Activated CD4-positive, alpha-beta memory T cell treated with anti-CD3 and anti-CD28 coated beads for 36 hours (primary cell): ENCODE data around the gene CAPSL. TPM values are rescaled to one million over a fixed set of nuclear protein-coding genes. Genes with fewer than 3 reads are reported as not detected.
"Not testable (repeated sequence)": the region's sequence is repeated elsewhere in the genome, so short reads cannot be mapped to it uniquely, and the experiment has no call there.

Source experiments
- CTCF ChIA-PET: fragments of 350-600 bp; sonication (Branson Sonifier 250); formaldehyde crosslinking; loops from one replicate; lab custom pipeline; 2021; ENCODE audit warnings: antibody characterized with exemption, inconsistent platforms; lab: Charles Lee
- POLR2A ChIA-PET: fragments of 350-600 bp; sonication (Branson Sonifier 250); formaldehyde crosslinking; loops from one replicate; lab custom pipeline; 2021; ENCODE audit warnings: antibody characterized with exemption; lab: Charles Lee
- DNase-seq: peaks from one replicate; pipeline ENCODE4 v3.0.0-alpha.2; 2020
- H3K27ac Mint-ChIP-seq: one replicate; pipeline ENCODE4 v1.8.0; 2021; ENCODE audit warnings: mixed read lengths
- H3K27me3 Mint-ChIP-seq: one replicate; pipeline ENCODE4 v1.8.0; 2021; ENCODE audit warnings: mixed read lengths
- H3K36me3 Mint-ChIP-seq: one replicate; pipeline ENCODE4 v1.8.0; 2021; ENCODE audit warnings: mixed read lengths
- H3K4me1 Mint-ChIP-seq: one replicate; pipeline ENCODE4 v1.8.0; 2021; ENCODE audit warnings: low read depth, mixed read lengths
- H3K4me3 Mint-ChIP-seq: one replicate; pipeline ENCODE4 v1.8.0; 2021; ENCODE audit warnings: mild to moderate bottlenecking, mixed read lengths
- H3K9me3 Mint-ChIP-seq: one replicate; pipeline ENCODE4 v1.8.0; 2021; ENCODE audit warnings: mixed read lengths
- intact Hi-C: fragments of 100-400 bp; cut with micrococcal nuclease; formaldehyde crosslinking; loops from one replicate; pipeline ENCODE4 v1.15.1; 2023
- total RNA-seq, 2 experiments: library from RNA; stranded (reverse); gene quantifications; one replicate each; pipeline ENCODE4 v1.2.3, GENCODE V29; 2021

CAPSL gene
- 1 to 10 TPM in 1 of 2 experiments, under 1 TPM in 1; 0.73 to 1.0 TPM for total RNA-seq

GRCh38 chr5:35938568-35939227 lies at the start of gene CAPSL:
CAPSL (minus strand) TSS chr5:35938622; CDS start chr5:35921120, 17,502 bp downstream.
- ChIA-PET CTCF (interaction anchor here (0.6 to 1.2 kb wide), 2 partner anchors 13 to 996 kb away, joined by 4 to 7 read pairs; no protein-coding TSS in a partner anchor), POLR2A (no interaction called here)
- Mint-ChIP-seq H3K9me3 (no peaks in the 10 kb centered on the region), H3K27ac (no peak within 1 kb of the TSS), H3K4me1 (no peaks in the 10 kb centered on the region), H3K27me3 (peaks cover 15% of the 10 kb centered on the region), H3K36me3 (no peaks in the 10 kb centered on the region), H3K4me3 (no peak within 1 kb of the TSS)
- intact Hi-C loops = no loop called here
- DNase-seq = no peak

GRCh38 chr5:35987776-35988175 lies 49.4 kb upstream of the CAPSL start:
- POLR2A ChIA-PET = interaction anchor here (0.6 kb wide), 1 partner anchor 370 kb away, joined by 3 read pairs; the partner anchor contains the start of gene SPEF2
- Mint-ChIP-seq H3K27ac (no peak overlapping the region), H3K9me3 (peaks cover 3% of the 10 kb centered on the region), H3K4me3 (no peak overlapping the region), H3K27me3 (peaks cover 15% of the 10 kb centered on the region), H3K4me1 (no peaks in the 10 kb centered on the region), H3K36me3 (no peaks in the 10 kb centered on the region)
- no peak for DNase-seq
- intact Hi-C loops = no loop called here
- CTCF ChIA-PET = no interaction called here

GRCh38 chr5:35979715-35980114 lies 41.3 kb upstream of the CAPSL start:
- intact Hi-C loops = no loop called here

GRCh38 chr5:35976859-35977258 lies 38.4 kb upstream of the CAPSL start:
- H3K4me1 Mint-ChIP-seq, H3K9me3 Mint-ChIP-seq, CTCF ChIA-PET, H3K36me3 Mint-ChIP-seq, H3K27ac Mint-ChIP-seq, H3K27me3 Mint-ChIP-seq, POLR2A ChIA-PET, DNase-seq, intact Hi-C loops, H3K4me3 Mint-ChIP-seq: not testable (repeated sequence)

More at GRCh38 chr5:35979715-35980114, 41.3 kb upstream of the CAPSL start:
- Mint-ChIP-seq H3K9me3 (peaks cover 16% of the 10 kb centered on the region), H3K4me3 (no peak overlapping the region), H3K36me3 (no peaks in the 10 kb centered on the region), H3K27ac (no peak overlapping the region), H3K4me1 (no peaks in the 10 kb centered on the region), H3K27me3 (peaks cover 1% of the 10 kb centered on the region)
- ChIA-PET POLR2A (no interaction called here), CTCF (interaction anchor here (1.6 kb wide), 1 partner anchor 99 kb away, joined by 3 read pairs; no protein-coding TSS in a partner anchor)
- no peak for DNase-seq

- Mint-ChIP-seq H3K4me3 (no peak overlapping the region), H3K4me1 (no peaks in the 10 kb centered on the region), H3K9me3 (no peaks in the 10 kb centered on the region), H3K27ac (no peak overlapping the region), H3K36me3 (no peaks in the 10 kb centered on the region), H3K27me3 (peaks cover 5% of the 10 kb centered on the region)
- CTCF ChIA-PET = no interaction called here
- DNase-seq = no peak
- intact Hi-C loops = no loop called here
- POLR2A ChIA-PET = no interaction called here
These were observed 36.1 kb upstream of the CAPSL start for GRCh38 chr5:35974570-35974969.

- ChIA-PET POLR2A (no interaction called here), CTCF (no interaction called here)
- H3K4me1 Mint-ChIP-seq = no peaks in the 10 kb centered on the region
- H3K27ac Mint-ChIP-seq = no peak overlapping the region
- intact Hi-C loops = no loop called here
- peaks cover 7% of the 10 kb centered on the region for H3K27me3 Mint-ChIP-seq
- H3K36me3 Mint-ChIP-seq = no peaks in the 10 kb centered on the region
- DNase-seq = no peak
- no peaks in the 10 kb centered on the region for H3K9me3 Mint-ChIP-seq
- H3K4me3 Mint-ChIP-seq = no peak overlapping the region
These were observed 33.4 kb upstream of the CAPSL start for GRCh38 chr5:35971878-35972210.

GRCh38 chr5:35971186-35971877 lies 32.9 kb upstream of the CAPSL start:
- DNase-seq = no peak
- Mint-ChIP-seq H3K36me3 (no peaks in the 10 kb centered on the region), H3K4me3 (no peak overlapping the region), H3K9me3 (no peaks in the 10 kb centered on the region), H3K27me3 (peaks cover 8% of the 10 kb centered on the region), H3K27ac (no peak overlapping the region), H3K4me1 (no peaks in the 10 kb centered on the region)
- CTCF ChIA-PET = no interaction called here
- intact Hi-C loops = no loop called here
- POLR2A ChIA-PET = no interaction called here

- peak; percentile 28 for DNase-seq
- intact Hi-C loops = no loop called here
- Mint-ChIP-seq H3K27me3 (peaks cover 14% of the 10 kb centered on the region), H3K4me1 (no peaks in the 10 kb centered on the region), H3K36me3 (peaks cover 2% of the 10 kb centered on the region), H3K27ac (no peak overlapping the region), H3K9me3 (peaks cover 3% of the 10 kb centered on the region), H3K4me3 (no peak overlapping the region)
- ChIA-PET CTCF (interaction anchor here (0.6 to 1.2 kb wide), 3 partner anchors 116 to 771 kb away, joined by 3 to 6 read pairs (median 4); no protein-coding TSS in a partner anchor), POLR2A (no interaction called here)
These were observed 25.0 kb upstream of the CAPSL start for GRCh38 chr5:35963381-35963843.

- Mint-ChIP-seq H3K36me3 (peaks cover 4% of the 10 kb centered on the region), H3K9me3 (peaks cover 7% of the 10 kb centered on the region), H3K27me3 (peaks cover 26% of the 10 kb centered on the region), H3K4me1 (no peaks in the 10 kb centered on the region), H3K27ac (no peak overlapping the region), H3K4me3 (no peak overlapping the region)
- ChIA-PET POLR2A (no interaction called here), CTCF (no interaction called here)
- no peak for DNase-seq
- intact Hi-C loops = no loop called here
These were observed 21.9 kb upstream of the CAPSL start for GRCh38 chr5:35960328-35960727.

GRCh38 chr5:35956429-35956828 lies 18.0 kb upstream of the CAPSL start:
- ChIA-PET POLR2A (no interaction called here), CTCF (no interaction called here)
- peaks cover 48% of the 10 kb centered on the region for H3K27me3 Mint-ChIP-seq
- H3K36me3 Mint-ChIP-seq = peaks cover 2% of the 10 kb centered on the region
- H3K4me1 Mint-ChIP-seq = peaks cover 5% of the 10 kb centered on the region
- peaks cover 5% of the 10 kb centered on the region for H3K9me3 Mint-ChIP-seq
- no peak overlapping the region for H3K4me3 Mint-ChIP-seq
- intact Hi-C loops = no loop called here
- DNase-seq = no peak
- no peak overlapping the region for H3K27ac Mint-ChIP-seq

- intact Hi-C loops = no loop called here
- ChIA-PET POLR2A (no interaction called here), CTCF (no interaction called here)
- no peak overlapping the region for H3K4me3 Mint-ChIP-seq
- DNase-seq = peak; percentile 20
- peaks cover 2% of the 10 kb centered on the region for H3K36me3 Mint-ChIP-seq
- peaks cover 5% of the 10 kb centered on the region for H3K4me1 Mint-ChIP-seq
- no peak overlapping the region for H3K27ac Mint-ChIP-seq
- H3K9me3 Mint-ChIP-seq = peaks cover 5% of the 10 kb centered on the region
- H3K27me3 Mint-ChIP-seq = peaks cover 48% of the 10 kb centered on the region
These were observed 15.8 kb upstream of the CAPSL start for GRCh38 chr5:35954175-35954574.

- peaks cover 13% of the 10 kb centered on the region for H3K27me3 Mint-ChIP-seq
- H3K4me1 Mint-ChIP-seq = no peaks in the 10 kb centered on the region
- DNase-seq = no peak
- no peak overlapping the region for H3K27ac Mint-ChIP-seq
- no peak overlapping the region for H3K4me3 Mint-ChIP-seq
- intact Hi-C loops = no loop called here
- CTCF ChIA-PET = interaction anchor here (2.1 kb wide), 1 partner anchor 21 kb away, joined by 7 read pairs; no protein-coding TSS in a partner anchor
- H3K36me3 Mint-ChIP-seq = no peaks in the 10 kb centered on the region
- H3K9me3 Mint-ChIP-seq = no peaks in the 10 kb centered on the region
- POLR2A ChIA-PET = no interaction called here
These were observed 8.7 kb upstream of the CAPSL start for GRCh38 chr5:35947085-35947484.
